ENCODE results near the gene RBM39. TPM values are rescaled to one million over a fixed set of nuclear protein-coding genes. Genes with fewer than 3 reads are reported as not detected.

Gene RBM39
- total RNA-seq, 1 experiment from 2014 or later, result 282 TPM

GRCh38 chr20:35731469-35731788 is 10.6 kb downstream of the RBM39 start:
- in situ Hi-C loops (cut with HindIII; ENCODE audit: low pct_unique_long_range_greater_than_20kb, low sequenced_read_pairs) (no loop called here), intact Hi-C loops (cut with micrococcal nuclease; ENCODE audit: unreplicated experiment) (no loop called here)
- POLR2A ChIA-PET, result interaction anchor here (0.5 to 1.2 kb wide), 3 partner anchors 9 to 585 kb away, joined by 3 to 5 read pairs (median 3); partner anchors contain the start of gene RBM39
- DNase-seq (ENCODE audit: low read depth, low spot score) (no peak), ATAC-seq (no peak)
- Histone ChIP-seq H3K27me3 (ENCODE audit: control insufficient read depth, insufficient read depth, low read length) (no peaks in the 10 kb centered on the region), H3K9me3 (ENCODE audit: control insufficient read depth, insufficient read depth, low read depth, low read length) (no peaks in the 10 kb centered on the region), H3K4me3 (ENCODE audit: low read depth in 2 of 2, low read length in 2 of 2) (no peak overlapping the region), H3K27ac (ENCODE audit: low read length) (no peak overlapping the region), H3K36me3 (ENCODE audit: control insufficient read depth, insufficient read depth, low read length) (peaks cover 91% of the 10 kb centered on the region), H3K4me1 (ENCODE audit: control insufficient read depth, insufficient read depth, low read length) (peaks cover 11% of the 10 kb centered on the region; the same call in 1 of the 2 replicates)
- TF ChIP-seq POLR2AphosphoS5 (IDR thresholded peaks at IDR 0.05; ENCODE audit: low read depth, low read length) (no peak), TCF7L2 (IDR thresholded peaks at IDR 0.05; ENCODE audit: low read depth, low read length) (no peak), REST (IDR thresholded peaks at IDR 0.05; ENCODE audit: insufficient read depth in 1 of 2, low read depth in 2 of 2, low read length in 1 of 2) (no peak)
- BruUV-seq (replicated peaks), result no TSS peak
- CTCF ChIA-PET, result interaction anchor here (0.6 to 0.7 kb wide), 2 partner anchors 89 to 891 kb away, joined by 4 to 5 read pairs; no protein-coding TSS in a partner anchor

DNA sequence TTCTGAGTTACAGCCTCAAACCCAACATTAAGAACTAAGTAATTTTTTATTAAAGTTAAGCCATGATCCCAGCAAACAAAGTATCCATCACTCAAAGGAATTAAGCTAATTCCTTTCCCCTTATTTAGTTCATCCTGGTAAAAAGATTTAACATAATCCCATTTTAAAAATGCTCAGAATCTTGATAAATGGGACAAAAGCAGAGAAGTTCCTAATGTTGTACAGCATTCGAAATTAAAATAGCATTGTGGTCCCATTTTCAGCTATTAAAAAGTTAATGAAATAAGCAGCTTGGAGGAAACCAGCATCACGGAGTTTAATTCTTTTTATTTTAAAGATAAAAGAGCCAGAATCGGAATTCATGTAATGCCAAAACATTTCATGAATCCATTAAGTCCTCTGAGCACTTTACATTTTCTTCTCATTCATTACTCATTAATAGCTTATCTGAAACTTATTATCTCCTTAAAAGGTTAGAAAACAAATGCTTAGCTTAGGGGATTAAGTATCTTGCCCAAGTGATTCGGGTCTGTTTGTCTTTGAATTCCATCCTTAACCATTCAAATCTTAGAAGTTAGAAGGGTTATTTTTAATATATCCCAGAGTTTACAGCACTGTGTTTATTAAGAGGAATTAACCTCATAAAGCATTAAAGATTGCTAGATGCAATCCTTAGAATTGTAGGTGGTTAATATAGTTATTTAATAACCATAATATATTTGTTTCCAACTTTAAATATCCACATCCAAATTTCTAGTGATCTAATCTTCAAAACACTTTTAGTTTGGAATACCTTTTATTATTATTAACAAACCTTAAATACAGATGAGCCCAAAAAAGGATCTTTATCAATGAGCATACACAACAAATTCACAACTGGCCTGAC is 11.2 kb downstream of the RBM39 start:
- intact Hi-C loops (cut with micrococcal nuclease; ENCODE audit: unreplicated experiment) (no loop called here), in situ Hi-C loops (cut with HindIII; ENCODE audit: low pct_unique_long_range_greater_than_20kb, low sequenced_read_pairs) (no loop called here)
- CTCF ChIA-PET, result interaction anchor here (0.5 to 0.7 kb wide), 3 partner anchors 8 to 891 kb away, joined by 4 to 5 read pairs (median 4); no protein-coding TSS in a partner anchor
- Histone ChIP-seq H3K9me3 (ENCODE audit: control insufficient read depth, insufficient read depth, low read depth, low read length) (no peaks in the 10 kb centered on the region), H3K27me3 (ENCODE audit: control insufficient read depth, insufficient read depth, low read length) (no peaks in the 10 kb centered on the region), H3K4me1 (ENCODE audit: control insufficient read depth, insufficient read depth, low read length) (peaks cover 8% of the 10 kb centered on the region; the same call in 1 of the 2 replicates), H3K4me3 (ENCODE audit: low read depth in 2 of 2, low read length in 2 of 2) (no peak overlapping the region), H3K36me3 (ENCODE audit: control insufficient read depth, insufficient read depth, low read length) (peaks cover 86% of the 10 kb centered on the region), H3K27ac (ENCODE audit: low read length) (no peak overlapping the region)
- TF ChIP-seq TCF7L2 (IDR thresholded peaks at IDR 0.05; ENCODE audit: low read depth, low read length) (no peak), REST (IDR thresholded peaks at IDR 0.05; ENCODE audit: insufficient read depth in 1 of 2, low read depth in 2 of 2, low read length in 1 of 2) (no peak), SIN3A (IDR thresholded peaks at IDR 0.05; ENCODE audit: borderline replicate concordance, insufficient read depth, low read depth, low read length) (no peak), POLR2AphosphoS5 (IDR thresholded peaks at IDR 0.05; ENCODE audit: low read depth, low read length) (no peak), CTCF (IDR thresholded peaks at IDR 0.05) (no peak)
- no peak for ATAC-seq
- DNase-seq (ENCODE audit: low read depth, low spot score), result no peak
- POLR2A ChIA-PET, result interaction anchor here (0.5 to 1.2 kb wide), 2 partner anchors 11 to 586 kb away, joined by 3 to 5 read pairs; partner anchors contain the start of gene RBM39
- BruUV-seq (replicated peaks), result TSS peak; percentile 2

Data from Panc1 (cell line).